G401 (cell line): ENCODE measurements around the gene IGF1R. TPM values are rescaled to one million over a fixed set of nuclear protein-coding genes. Genes with fewer than 3 reads are reported as not detected.

Source experiments
- DNase-seq: peaks from one replicate; pipeline ENCODE4 v3.0.0-alpha.2; 2015; ENCODE audit warnings: low spot score
- in situ Hi-C: cut with HindIII; loops from 2 replicates; pipeline ENCODE4 v1.10.0; 2016; ENCODE audit warnings: low sequenced_read_pairs, mixed read lengths
- total RNA-seq: library from RNA; depleted of rRNA; stranded (reverse); fragments of >200 nt; shearing (Covaris generic); gene quantifications from 2 replicates; pipeline ENCODE4 v1.2.3, GENCODE V29; 2014

Gene IGF1R
- total RNA-seq, 1 experiment from 2014 or later, result 21.0 TPM

DNA sequence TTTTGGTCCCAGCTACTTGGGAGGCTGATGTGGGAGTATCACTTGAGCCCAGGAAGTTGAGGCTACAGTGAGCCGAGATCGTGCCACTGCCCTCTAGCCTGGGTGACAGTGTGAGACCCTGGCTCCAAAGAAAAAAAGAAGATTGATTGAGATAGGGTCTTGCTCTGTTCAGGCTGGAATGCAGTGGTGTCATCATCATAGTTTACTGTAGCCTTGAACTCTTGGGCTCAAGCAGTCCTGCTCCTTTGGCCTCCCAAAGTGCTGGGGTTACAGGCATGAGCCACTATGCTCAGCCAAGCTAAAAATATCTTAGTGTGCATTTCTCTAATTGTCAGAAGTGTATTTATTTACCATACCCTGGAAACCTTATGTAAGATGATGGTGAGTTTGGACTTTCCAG lies 43.9 kb downstream of the IGF1R start:
- in situ Hi-C loops, result no loop called here
- DNase-seq, result no peak

DNA sequence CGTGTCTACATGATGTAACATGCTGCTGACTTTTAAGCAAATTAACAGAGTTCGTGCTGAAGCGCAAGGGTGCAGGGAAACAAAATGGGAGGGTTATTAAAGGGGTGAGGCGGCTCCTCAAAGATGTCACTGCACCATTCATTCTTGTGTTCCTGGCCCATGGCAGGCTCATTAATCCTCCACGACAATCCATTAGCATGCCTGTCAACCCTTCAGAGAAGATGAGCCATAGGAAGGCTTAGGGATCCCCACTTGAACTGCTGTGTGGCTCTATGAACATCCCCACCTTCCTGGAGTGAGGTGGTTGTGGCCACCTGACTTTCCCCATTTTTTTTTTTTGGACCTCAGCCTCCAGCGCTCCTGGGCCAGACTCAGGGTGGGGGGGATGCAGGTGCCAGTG lies 45.8 kb downstream of the IGF1R start:
- in situ Hi-C loops, result no loop called here
- DNase-seq, result no peak

- no peak for DNase-seq
- in situ Hi-C loops, result no loop called here
Measured at GRCh38 chr15:98698792-98699191, 50.5 kb downstream of the IGF1R start.

DNA sequence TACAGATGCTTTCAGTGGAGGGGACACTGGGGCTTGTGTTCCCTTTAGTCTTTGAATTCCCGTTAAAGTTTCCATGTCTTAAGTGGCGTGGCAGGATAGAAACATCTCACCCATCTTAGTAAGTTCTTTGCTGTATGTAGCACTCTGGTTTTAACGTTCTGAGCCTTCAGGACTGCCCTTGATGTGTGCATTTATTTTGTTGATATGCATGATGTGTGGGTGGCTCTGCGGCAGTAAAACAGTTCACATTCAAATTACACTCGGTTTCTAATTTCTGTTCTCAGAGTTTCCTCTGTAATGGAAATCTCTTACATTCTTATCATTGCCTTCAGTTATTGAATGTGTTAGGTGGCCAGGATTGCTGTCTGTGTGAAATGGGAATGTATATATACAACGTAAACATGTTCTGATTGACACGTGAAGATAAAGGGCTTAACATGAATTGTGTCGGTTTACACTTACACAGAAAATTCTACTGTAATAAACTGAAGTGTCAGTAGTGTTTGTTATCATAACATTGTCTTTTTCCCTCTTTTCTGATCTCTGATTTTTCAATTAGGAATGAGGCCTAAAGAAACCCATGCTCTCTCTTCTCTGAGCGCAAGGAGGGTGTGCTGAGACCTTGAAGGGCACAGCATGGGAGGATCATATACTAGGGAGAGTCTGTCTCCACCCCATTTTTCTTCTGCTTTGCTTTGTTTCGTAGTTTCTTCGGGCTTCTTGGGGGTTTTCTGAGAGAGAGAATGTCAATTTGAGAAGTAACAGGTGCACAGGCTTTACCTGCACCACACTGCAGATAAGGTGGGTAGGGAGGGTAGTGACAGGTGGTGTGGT lies 51.5 kb downstream of the IGF1R start:
- no peak for DNase-seq
- in situ Hi-C loops, result no loop called here

DNA sequence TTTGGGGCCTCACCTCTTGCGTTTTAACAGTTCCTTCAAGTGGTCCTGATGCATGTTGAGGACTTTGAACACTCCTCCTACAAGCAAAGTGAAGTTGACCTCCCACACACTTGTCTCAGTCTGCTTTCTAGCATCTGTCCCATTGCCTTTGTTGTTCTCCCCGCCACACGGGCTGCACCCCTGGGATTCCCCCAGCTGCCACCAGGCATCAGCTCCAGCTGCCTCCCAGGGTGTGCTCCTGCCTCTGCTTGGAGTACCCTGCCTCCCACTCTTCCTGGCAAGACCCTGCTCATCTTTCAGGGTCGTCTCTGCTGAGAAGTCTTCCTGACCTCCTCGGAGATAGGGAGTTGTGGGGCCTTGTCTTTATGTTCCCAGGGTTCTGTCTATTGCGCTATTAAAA lies 52.2 kb downstream of the IGF1R start:
- no peak for DNase-seq
- in situ Hi-C loops, result no loop called here

DNA sequence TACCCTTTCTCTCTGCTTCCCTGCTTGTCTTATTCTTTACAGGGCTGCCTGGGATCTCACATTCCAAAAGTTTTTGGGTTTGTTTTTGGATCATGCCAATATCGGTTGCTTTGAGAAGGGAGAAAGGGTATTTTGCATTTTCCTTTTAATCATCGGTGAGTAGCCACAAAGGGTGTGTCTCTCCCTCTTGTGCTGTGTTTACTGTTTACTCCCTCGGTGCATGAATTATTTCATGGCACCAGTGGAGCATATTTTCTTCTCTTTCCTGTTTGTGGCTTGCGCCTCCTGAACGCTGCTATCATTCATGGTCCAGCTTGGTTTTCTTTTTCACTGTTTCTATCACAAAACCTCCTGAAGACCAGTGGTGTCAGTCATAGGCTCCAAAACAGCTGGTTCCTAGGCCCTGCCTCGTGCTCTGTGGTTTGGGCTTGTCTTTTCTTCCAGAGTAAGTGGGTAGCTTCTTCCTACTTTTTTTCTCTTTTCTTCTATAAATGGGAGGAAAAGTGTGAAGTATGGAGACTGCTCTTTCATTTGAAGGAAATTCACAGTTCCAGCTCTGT lies 54.9 kb downstream of the IGF1R start:
- in situ Hi-C loops, result no loop called here
- no peak for DNase-seq

DNA sequence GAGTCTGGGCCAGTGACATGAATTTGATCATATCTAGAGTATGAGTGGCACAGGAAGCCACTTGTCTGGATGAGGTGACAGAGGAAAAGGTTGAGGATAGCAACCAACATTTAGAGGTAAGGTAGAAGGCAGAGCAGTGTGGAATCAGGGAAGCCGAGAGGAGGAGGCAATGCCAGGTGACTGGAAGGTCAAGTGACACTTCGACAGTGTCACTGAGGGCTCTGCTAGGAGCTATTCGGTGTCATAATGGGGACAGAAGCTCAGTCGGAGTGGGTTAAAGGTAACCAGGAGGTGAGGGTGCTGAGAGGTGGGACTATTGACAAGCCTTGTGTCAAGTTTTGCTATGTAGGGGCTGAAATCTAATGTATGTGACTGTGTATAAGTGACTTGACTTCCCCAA lies 56.7 kb downstream of the IGF1R start:
- no peak for DNase-seq
- in situ Hi-C loops, result no loop called here

GRCh38 chr15:98706387-98706786 lies 58.0 kb downstream of the IGF1R start:
- DNase-seq, result no peak
- in situ Hi-C loops, result no loop called here

DNA sequence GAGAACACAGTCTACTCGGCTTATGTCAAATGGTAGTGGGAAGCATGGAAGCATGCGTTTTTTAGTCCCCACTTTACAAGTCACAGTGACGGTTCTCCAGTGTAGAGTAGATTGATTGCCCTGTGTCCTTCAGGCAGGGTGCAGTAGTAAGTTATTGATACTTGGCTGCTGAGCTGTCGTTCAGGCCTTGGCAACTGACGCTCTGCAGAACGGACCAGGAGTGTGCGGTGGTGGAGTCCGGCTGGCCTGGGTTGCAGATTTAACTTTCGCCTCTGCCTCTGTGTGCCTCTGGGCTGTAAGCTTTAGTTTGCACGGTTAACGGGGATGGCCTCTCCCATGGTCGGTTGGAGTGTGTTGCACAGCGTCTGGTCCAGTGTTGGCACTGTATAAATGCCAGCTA lies 58.6 kb downstream of the IGF1R start:
- in situ Hi-C loops, result no loop called here
- DNase-seq, result no peak

DNA sequence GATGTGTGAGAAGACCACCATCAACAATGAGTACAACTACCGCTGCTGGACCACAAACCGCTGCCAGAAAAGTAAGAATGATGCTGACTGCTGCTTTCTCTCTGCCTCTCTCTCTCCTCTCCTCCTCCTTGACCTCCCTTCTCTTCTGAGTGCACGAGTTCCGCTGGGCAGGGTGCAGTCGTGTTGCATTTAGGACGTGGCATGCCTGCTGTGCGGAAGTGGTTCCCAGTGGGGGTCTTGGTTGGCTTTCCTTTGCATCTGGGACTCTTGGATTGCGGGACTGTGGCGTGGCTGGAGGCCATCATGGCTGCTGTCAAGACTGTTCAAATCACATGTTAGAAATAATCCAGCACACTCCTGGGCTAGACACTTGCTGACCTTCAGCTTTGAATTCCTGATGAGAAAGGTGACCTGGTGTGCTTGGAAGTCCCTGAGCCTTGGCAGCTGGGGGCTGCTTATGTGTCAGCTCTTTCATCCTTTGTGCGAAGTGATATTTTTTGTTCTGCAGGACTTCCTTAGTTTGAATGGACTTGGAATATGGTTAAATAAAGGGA lies 59.8 kb downstream of the IGF1R start:
- in situ Hi-C loops, result no loop called here
- DNase-seq, result no peak

DNA sequence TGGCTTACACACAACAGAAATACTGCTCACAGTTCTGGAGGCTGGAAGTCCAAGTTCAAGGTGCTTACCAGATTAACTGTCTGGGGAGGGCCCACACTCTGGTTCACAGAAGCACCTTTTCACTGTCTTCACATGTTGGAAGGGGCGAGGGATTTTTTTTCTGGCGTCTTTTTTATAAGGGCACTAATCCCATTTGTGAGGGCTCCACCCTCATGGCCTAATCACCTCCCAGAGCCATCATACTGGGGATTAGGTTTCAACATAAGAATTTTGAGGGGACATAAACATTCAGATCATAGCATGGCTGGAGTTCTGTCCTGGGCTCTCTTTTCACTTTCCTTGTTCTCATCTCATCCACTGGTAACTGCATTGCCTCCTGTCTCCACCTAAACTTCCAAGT lies 63.5 kb downstream of the IGF1R start:
- in situ Hi-C loops, result no loop called here

GRCh38 chr15:98712845-98713584 lies 64.7 kb downstream of the IGF1R start:
- in situ Hi-C loops, result no loop called here

More for the DNA sequence above, 63.5 kb downstream of the IGF1R start:
- DNase-seq, result no peak

DNA sequence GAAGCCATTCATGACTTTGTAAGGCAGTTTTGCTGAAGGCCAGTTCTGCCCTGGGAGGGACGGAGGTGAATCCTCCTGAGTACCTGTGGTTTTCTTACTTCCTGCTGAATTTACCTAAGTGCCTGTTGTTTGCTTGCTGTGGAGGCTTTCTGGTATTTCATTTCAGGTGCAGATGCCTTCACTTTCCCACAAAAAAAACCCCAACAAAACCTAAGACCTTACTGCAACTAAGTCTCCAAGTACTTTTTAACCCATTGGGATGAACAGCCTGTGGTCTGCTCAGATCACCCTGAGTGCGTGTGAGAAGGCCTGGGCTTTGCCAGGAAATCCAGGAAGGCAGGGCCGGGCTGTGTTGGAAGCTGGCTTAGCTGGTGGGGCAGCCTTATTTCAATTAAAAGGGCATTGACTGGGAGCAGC lies 65.3 kb downstream of the IGF1R start:
- DNase-seq, result no peak

More at GRCh38 chr15:98712845-98713584, 64.7 kb downstream of the IGF1R start:
- DNase-seq, result no peak

DNA sequence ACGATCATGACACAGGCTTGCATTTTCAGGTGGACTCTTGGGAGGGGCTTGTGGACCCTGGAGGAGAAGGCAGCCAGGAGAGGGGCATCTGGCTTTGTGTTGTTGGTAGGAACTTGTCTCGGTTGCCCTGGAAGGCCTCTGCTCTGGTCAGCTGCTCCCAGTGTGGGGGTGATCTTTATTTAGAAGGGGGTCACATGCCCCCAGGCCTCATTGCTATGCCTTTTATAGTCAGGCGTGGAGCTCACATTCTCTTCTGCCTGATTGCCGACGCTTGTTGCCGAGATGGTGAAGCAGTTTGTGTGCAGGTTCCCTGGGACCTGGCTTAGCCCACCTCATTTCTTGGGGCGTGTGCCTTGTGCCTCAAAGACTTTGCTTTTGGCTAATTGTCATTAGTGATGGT lies 66.6 kb downstream of the IGF1R start:
- no peak for DNase-seq
- in situ Hi-C loops, result no loop called here

More for the DNA sequence above, 65.3 kb downstream of the IGF1R start:
- in situ Hi-C loops, result no loop called here

DNA sequence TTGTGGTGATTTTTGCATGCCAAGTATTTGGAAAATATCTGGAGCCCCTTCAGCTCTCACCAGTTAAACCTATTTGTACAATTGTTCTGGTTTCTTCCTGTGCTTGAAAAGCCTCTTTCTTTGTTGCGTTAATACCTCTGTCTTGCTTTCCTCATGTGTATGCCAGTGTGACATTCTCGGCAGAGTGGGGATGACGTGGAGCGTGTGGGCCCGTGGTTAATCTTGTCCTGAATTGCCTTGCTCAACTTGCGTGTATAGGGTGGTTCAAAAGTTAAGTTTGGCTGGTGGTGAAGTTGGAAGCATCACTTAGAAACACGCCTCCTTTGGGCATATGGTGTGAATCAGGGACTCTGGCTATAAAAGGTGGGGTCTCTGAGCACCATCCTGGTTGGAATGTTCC lies 67.1 kb downstream of the IGF1R start:
- no peak for DNase-seq
- in situ Hi-C loops, result no loop called here

- DNase-seq, result no peak
- in situ Hi-C loops, result no loop called here
Measured at GRCh38 chr15:98715890-98716443, 67.6 kb downstream of the IGF1R start.

DNA sequence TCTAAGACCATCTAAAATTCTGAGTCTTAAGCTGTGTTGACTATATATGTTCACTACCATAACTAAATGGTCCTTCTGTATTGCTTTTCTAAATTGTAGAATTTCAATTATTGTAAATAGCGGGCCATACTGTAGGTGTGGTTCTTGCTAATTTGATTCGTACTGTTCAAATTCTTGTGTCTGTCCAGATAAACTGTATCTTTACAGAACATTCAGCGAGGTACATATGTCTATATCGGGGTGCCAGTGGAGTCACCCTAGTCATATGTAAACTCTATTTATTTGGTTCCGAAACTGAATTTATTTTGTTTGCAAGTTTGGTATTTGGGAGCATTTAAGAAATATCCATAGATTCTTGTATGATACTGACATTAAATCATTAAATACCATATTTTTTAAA lies 69.0 kb downstream of the IGF1R start:
- in situ Hi-C loops, result no loop called here
- no peak for DNase-seq

GRCh38 chr15:98717942-98718341 lies 69.6 kb downstream of the IGF1R start:
- no peak for DNase-seq
- in situ Hi-C loops, result no loop called here

DNA sequence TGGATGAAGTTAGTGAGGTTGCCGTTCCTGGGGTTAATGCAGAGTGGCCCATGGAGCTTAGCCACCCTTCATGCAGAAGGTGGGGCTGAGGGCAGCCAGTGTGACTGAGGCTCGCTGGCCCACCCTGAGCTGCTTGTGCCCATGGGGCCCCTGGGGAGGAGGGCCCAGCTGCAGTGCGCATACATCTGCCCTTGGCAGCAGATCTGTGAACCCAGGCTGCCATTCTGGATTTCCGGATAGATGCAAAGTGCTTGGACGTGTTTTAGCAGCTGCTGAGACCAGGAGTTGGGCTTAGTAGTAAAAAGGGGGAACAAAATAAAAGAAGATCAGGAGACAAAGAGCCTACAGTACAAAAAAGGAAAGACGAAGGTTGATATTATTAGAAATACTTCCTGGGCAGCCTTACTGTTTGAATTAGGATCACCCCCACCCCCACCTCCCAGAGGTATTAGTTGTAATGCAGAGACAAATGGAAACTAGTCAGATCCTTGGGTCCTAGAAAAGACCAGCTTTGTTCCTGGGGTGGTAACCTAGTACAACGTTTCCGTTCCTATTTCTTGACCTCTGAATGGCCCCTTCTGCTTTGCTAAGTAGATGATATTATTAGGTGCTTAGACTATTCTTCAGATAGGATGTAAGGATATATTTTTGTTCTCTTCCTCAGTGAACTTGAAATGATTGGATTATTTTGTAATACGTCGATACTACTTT lies 70.2 kb downstream of the IGF1R start:
- no peak for DNase-seq
- in situ Hi-C loops, result no loop called here
